ENCODE data around the gene ARHGAP9.

ARHGAP9 gene

GRCh38 chr12:57473886-57474285 lies 5.8 kb downstream of the ARHGAP9 start:
- peak overlapping the region; percentile 13 for H3K27ac Mint-ChIP-seq
- no peaks in the 10 kb centered on the region for H3K9me3 Mint-ChIP-seq
- peaks cover 68% of the 10 kb centered on the region for H3K4me1 Mint-ChIP-seq
- no peak for DNase-seq (ENCODE audit: low spot score in 2 of 2)
- H3K4me3 Mint-ChIP-seq, result peak overlapping the region; percentile 86
- H3K36me3 Mint-ChIP-seq, result peaks cover 91% of the 10 kb centered on the region
- no peak for ATAC-seq

GRCh38 chr12:57473392-57473791 lies 6.3 kb downstream of the ARHGAP9 start:
- Mint-ChIP-seq H3K36me3 (peaks cover 91% of the 10 kb centered on the region), H3K9me3 (no peaks in the 10 kb centered on the region), H3K27ac (no peak overlapping the region), H3K4me1 (peaks cover 65% of the 10 kb centered on the region), H3K4me3 (no peak overlapping the region)
- no peak for DNase-seq (ENCODE audit: low spot score in 2 of 2)
- ATAC-seq, result no peak

- DNase-seq (ENCODE audit: low spot score in 2 of 2) (no peak), ATAC-seq (no peak)
- H3K36me3 Mint-ChIP-seq, result peaks cover 91% of the 10 kb centered on the region
- H3K9me3 Mint-ChIP-seq, result no peaks in the 10 kb centered on the region
- no peak overlapping the region for H3K4me3 Mint-ChIP-seq
- peaks cover 65% of the 10 kb centered on the region for H3K4me1 Mint-ChIP-seq
- H3K27ac Mint-ChIP-seq, result peak overlapping the region; percentile 69
Observed at GRCh38 chr12:57472391-57472790, 7.3 kb downstream of the ARHGAP9 start.

GRCh38 chr12:57471661-57472060 lies 8.0 kb downstream of the ARHGAP9 start:
- H3K4me3 Mint-ChIP-seq, result no peak overlapping the region
- H3K4me1 Mint-ChIP-seq, result peaks cover 57% of the 10 kb centered on the region
- ATAC-seq (no peak), DNase-seq (ENCODE audit: low spot score in 2 of 2) (no peak)
- H3K9me3 Mint-ChIP-seq, result no peaks in the 10 kb centered on the region
- peak overlapping the region; percentile 69 for H3K27ac Mint-ChIP-seq
- H3K36me3 Mint-ChIP-seq, result peaks cover 88% of the 10 kb centered on the region

GRCh38 chr12:57470970-57471656 lies 8.6 kb downstream of the ARHGAP9 start:
- H3K4me1 Mint-ChIP-seq, result peaks cover 52% of the 10 kb centered on the region
- no peak overlapping the region for H3K4me3 Mint-ChIP-seq
- no peak for DNase-seq (ENCODE audit: low spot score in 2 of 2)
- H3K36me3 Mint-ChIP-seq, result peaks cover 83% of the 10 kb centered on the region
- peak overlapping the region; percentile 69 for H3K27ac Mint-ChIP-seq
- H3K9me3 Mint-ChIP-seq, result no peaks in the 10 kb centered on the region
- ATAC-seq, result no peak

- peaks cover 81% of the 10 kb centered on the region for H3K36me3 Mint-ChIP-seq
- peaks cover 50% of the 10 kb centered on the region for H3K4me1 Mint-ChIP-seq
- DNase-seq (ENCODE audit: low spot score in 2 of 2) (no peak), ATAC-seq (no peak)
- no peaks in the 10 kb centered on the region for H3K9me3 Mint-ChIP-seq
- no peak overlapping the region for H3K4me3 Mint-ChIP-seq
- H3K27ac Mint-ChIP-seq, result peak overlapping the region; percentile 69
Observed at GRCh38 chr12:57470286-57470969, 9.2 kb downstream of the ARHGAP9 start.

- no peak overlapping the region for H3K4me3 Mint-ChIP-seq
- H3K27ac Mint-ChIP-seq, result no peak overlapping the region
- DNase-seq (ENCODE audit: low spot score in 2 of 2), result no peak
Observed at GRCh38 chr12:57469296-57470164, 10.1 kb downstream of the ARHGAP9 start.

GRCh38 chr12:57467915-57468314 lies 11.8 kb downstream of the ARHGAP9 start:
- ATAC-seq (no peak), DNase-seq (ENCODE audit: low spot score in 2 of 2) (no peak)
- H3K36me3 Mint-ChIP-seq, result peaks cover 71% of the 10 kb centered on the region
- no peaks in the 10 kb centered on the region for H3K9me3 Mint-ChIP-seq
- no peak overlapping the region for H3K4me3 Mint-ChIP-seq
- peak overlapping the region; percentile 26 for H3K27ac Mint-ChIP-seq
- H3K4me1 Mint-ChIP-seq, result peaks cover 47% of the 10 kb centered on the region

More at GRCh38 chr12:57469296-57470164, 10.1 kb downstream of the ARHGAP9 start:
- Mint-ChIP-seq H3K9me3 (no peaks in the 10 kb centered on the region), H3K4me1 (peaks cover 50% of the 10 kb centered on the region), H3K36me3 (peaks cover 80% of the 10 kb centered on the region)
- ATAC-seq, result no peak

- H3K9me3 Mint-ChIP-seq, result no peaks in the 10 kb centered on the region
- H3K27ac Mint-ChIP-seq, result peak overlapping the region; percentile 26
- H3K4me3 Mint-ChIP-seq, result no peak overlapping the region
- DNase-seq (ENCODE audit: low spot score in 2 of 2) (no peak), ATAC-seq (no peak)
- H3K36me3 Mint-ChIP-seq, result peaks cover 71% of the 10 kb centered on the region
- H3K4me1 Mint-ChIP-seq, result peaks cover 48% of the 10 kb centered on the region
Observed at GRCh38 chr12:57467212-57467874, 12.3 kb downstream of the ARHGAP9 start.

GRCh38 chr12:57465747-57466505 lies 13.7 kb downstream of the ARHGAP9 start:
- DNase-seq (ENCODE audit: low spot score in 2 of 2), result no peak
- no peak for ATAC-seq
- H3K4me3 Mint-ChIP-seq, result no peak overlapping the region
- no peaks in the 10 kb centered on the region for H3K9me3 Mint-ChIP-seq
- peaks cover 58% of the 10 kb centered on the region for H3K36me3 Mint-ChIP-seq
- no peak overlapping the region for H3K27ac Mint-ChIP-seq
- H3K4me1 Mint-ChIP-seq, result peaks cover 50% of the 10 kb centered on the region

- ATAC-seq, result no peak
- peak overlapping the region; percentile 59 for H3K27ac Mint-ChIP-seq
- peak overlapping the region; percentile 80 for H3K4me3 Mint-ChIP-seq
- H3K36me3 Mint-ChIP-seq, result peaks cover 58% of the 10 kb centered on the region
- no peak for DNase-seq (ENCODE audit: low spot score in 2 of 2)
- H3K4me1 Mint-ChIP-seq, result peaks cover 55% of the 10 kb centered on the region
- no peaks in the 10 kb centered on the region for H3K9me3 Mint-ChIP-seq
Observed at GRCh38 chr12:57465030-57465746, 14.5 kb downstream of the ARHGAP9 start.

- Mint-ChIP-seq H3K9me3 (no peaks in the 10 kb centered on the region), H3K4me3 (peak overlapping the region; percentile 80), H3K36me3 (peaks cover 52% of the 10 kb centered on the region), H3K27ac (peak overlapping the region; percentile 59), H3K4me1 (peaks cover 59% of the 10 kb centered on the region)
- ATAC-seq, result no peak
- DNase-seq (ENCODE audit: low spot score in 2 of 2), result no peak
Observed at GRCh38 chr12:57464569-57464968, 15.1 kb downstream of the ARHGAP9 start.

GRCh38 chr12:57462912-57463253 lies 16.8 kb downstream of the ARHGAP9 start:
- Mint-ChIP-seq H3K4me3 (peak overlapping the region; percentile 80), H3K36me3 (peaks cover 35% of the 10 kb centered on the region), H3K9me3 (no peaks in the 10 kb centered on the region), H3K27ac (peak overlapping the region; percentile 73), H3K4me1 (peaks cover 63% of the 10 kb centered on the region)
- ATAC-seq (no peak), DNase-seq (ENCODE audit: low spot score in 2 of 2) (no peak)

Data from stimulated activated effector memory CD8-positive, alpha-beta T cell treated with anti-CD3 and anti-CD28 coated beads, Interleukin-12 subunit alpha, Interleukin-12 subunit beta, amount 100 ng/mL, for 72 hours (primary cell).